GM12878 (cell line): ENCODE measurements around the gene SERPINE1. TPM values are rescaled to one million over a fixed set of nuclear protein-coding genes. Genes with fewer than 3 reads are reported as not detected.

Experiments used
- ATAC-seq: fragments of 200-7000 bp; cut with Tn5 transposase; 3 replicates; pipeline ENCODE4 v1.9.1; 2020; ENCODE audit warnings: mild to moderate bottlenecking, moderate library complexity
- BruUV-seq: library from RNA; stranded (reverse); fragments of 400-500 nt; replicated peaks from 2 replicates; lab custom pipeline; 2021; lab: Mats Ljungman, UMichigan
- CTCF ChIA-PET: fragments of 300-600 bp; sonication (Branson Sonifier 250); formaldehyde crosslinking; extraction: SDS; loops from one replicate; lab custom pipeline; 2021; ENCODE audit warnings: inconsistent platforms; lab: Yijun Ruan, JAX
- POLR2A ChIA-PET: fragments of 350-600 bp; formaldehyde crosslinking; extraction: SDS; loops from one replicate; lab custom pipeline; 2021; ENCODE audit warnings: inconsistent platforms; lab: Charles Lee
- RAD21 ChIA-PET: fragments of 300-600 bp; sonication (Branson Sonifier 250); formaldehyde crosslinking; loops from one replicate; lab custom pipeline; 2023; ENCODE audit warnings: antibody characterized with exemption; ENCODE audit not compliant: unreplicated experiment; lab: Charles Lee
- SMC1A ChIA-PET: fragments of 300-600 bp; sonication (Branson Sonifier 250); formaldehyde crosslinking; loops from one replicate; lab custom pipeline; 2023; ENCODE audit not compliant: unreplicated experiment, uncharacterized antibody; lab: Charles Lee
- DNase-seq: peaks from one replicate; pipeline ENCODE4 v3.0.0-alpha.2; 2011; ENCODE audit warnings: low read depth, low spot score
- FAIRE-seq: peaks from 3 replicates; lab custom pipeline; 2011; peaks lifted over from hg19 to GRCh38; lab: Jason Lieb, UNC
- H2AFZ ChIP-seq: 2 replicates; pipeline ENCODE4 v1.6.0; 2011; ENCODE audit warnings: low read depth, low read length, control low read depth; ENCODE audit not compliant: control insufficient read depth
- H3K27ac ChIP-seq: 2 replicates; pipeline ENCODE4 v1.5.1; 2011; ENCODE audit warnings: control low read depth; ENCODE audit not compliant: control insufficient read depth, insufficient read depth
- H3K27me3 ChIP-seq, 2 experiments: replicated peaks in 1 of 2; 2 replicates each; pipeline versions ENCODE4 v1.6.0 to v1.6.1; 2011; ENCODE audit warnings: low read length in 1 of 2; ENCODE audit not compliant: control insufficient read depth in 2 of 2, insufficient read depth in 2 of 2
- H3K36me3 ChIP-seq, 2 experiments: 2 replicates each; pipeline ENCODE4 v1.5.1; 2011; ENCODE audit warnings: low read length in 1 of 2; ENCODE audit not compliant: control insufficient read depth in 2 of 2, insufficient read depth in 2 of 2
- H3K4me1 ChIP-seq: 2 replicates; pipeline ENCODE4 v1.6.1; 2011; ENCODE audit warnings: mild to moderate bottlenecking, low read length, moderate library complexity, mixed read lengths; ENCODE audit not compliant: control insufficient read depth, insufficient read depth
- H3K4me2 ChIP-seq: 2 replicates; pipeline ENCODE4 v1.6.0; 2011; ENCODE audit warnings: control low read depth; ENCODE audit not compliant: control insufficient read depth, insufficient read depth
- H3K4me3 ChIP-seq: fragments of 200-600 bp; sonication (generic); 2 replicates; pipeline ENCODE4 v1.5.1; 2016
- H3K79me2 ChIP-seq: 2 replicates; pipeline ENCODE4 v1.6.0; 2011; ENCODE audit warnings: low read length; ENCODE audit not compliant: control insufficient read depth, insufficient read depth
- H3K9ac ChIP-seq: 2 replicates; pipeline ENCODE4 v1.8.0; 2011; ENCODE audit warnings: low read length, control low read depth, mixed read lengths; ENCODE audit not compliant: control insufficient read depth, insufficient read depth
- H3K9me3 ChIP-seq: replicated peaks from 3 replicates; pipeline ENCODE4 v1.5.1; 2011; ENCODE audit warnings: mild to moderate bottlenecking, low read length; ENCODE audit not compliant: control insufficient read depth, insufficient read depth
- H4K20me1 ChIP-seq: 2 replicates; pipeline ENCODE4 v1.6.0; 2011; ENCODE audit not compliant: control insufficient read depth, insufficient read depth
- CTCF ChIP-seq, 3 experiments: IDR thresholded peaks in 2 of 3; conservative IDR thresholded peaks in 1 of 3; 2 replicates each; pipeline ENCODE4 v1.5.1; 2011; ENCODE audit warnings: low read depth in 3 of 3, low read length in 3 of 3, mild to moderate bottlenecking in 3 of 3, control low read depth in 2 of 3, moderate library complexity in 2 of 3, inconsistent platforms in 1 of 3, mixed read lengths in 1 of 3; ENCODE audit not compliant: control insufficient read depth in 2 of 3, insufficient read depth in 1 of 3; ENCODE audit errors: extremely low read depth in 1 of 3
- HDAC2 ChIP-seq: fragments of 200-600 bp; sonication (generic); IDR thresholded peaks from 2 replicates; pipeline ENCODE4 v1.6.1; 2017
- WGBS: methylation state at CpG from one replicate; pipeline ENCODE4 v1.1.6; 2016; ENCODE audit warnings: low lambda C conversion rate; ENCODE audit not compliant: insufficient replicate concordance, insufficient coverage; ENCODE audit errors: missing lambda C conversion rate; 5-methylcytosine and 5-hydroxymethylcytosine counted together
- in situ Hi-C: fragments of 300-500 bp; cut with MboI; formaldehyde crosslinking; loops from 9 replicates; pipeline ENCODE4 v1.14.3; 2018; ENCODE audit warnings: mixed read lengths
- intact Hi-C: fragments of 100-400 bp; cut with micrococcal nuclease; formaldehyde crosslinking; loops from one replicate; pipeline ENCODE4 v1.14.2; 2022; ENCODE audit not compliant: unreplicated experiment
- polyA plus RNA-seq, 11 experiments: library from polyadenylated mRNA; depleted of rRNA in 4 of 11; unstranded in 6 of 11; stranded (reverse) in 5 of 11; fragments of >200 nt; fragmentation: Nextera tagmentation in 4 of 11; fragmentation: Illumina TruSeq in 1 of 11; extraction: Ambion mirVana in 4 of 11; extraction: Trizol in 1 of 11; gene quantifications; 1 replicate in 1 of 11; 2 replicates in 10 of 11; pipeline versions ENCODE4 v1.2.1 to v1.2.3, GENCODE V29; 2011 to 2016; ENCODE audit warnings: inconsistent platforms in 2 of 11, missing spikeins in 2 of 11, low read depth in 1 of 11
- total RNA-seq, 4 experiments: library from RNA; depleted of rRNA in 3 of 4; stranded (reverse); fragments of >200 nt in 3 of 4; fragmentation: Illumina TruSeq in 1 of 4; extraction: Trizol in 1 of 4; gene quantifications; 2 replicates each; pipeline versions ENCODE4 v1.2.1 to v1.2.3, GENCODE V29; 2013 to 2021

SERPINE1 gene
- total and polyA plus RNA-seq, 10 of the 15 experiments (the other 5 are each of a cell fraction or from before 2014, with no cell fraction given), result 0.20 to 2.4 (median 0.44) TPM

- ATAC-seq (no peak), DNase-seq (no peak)
- Histone ChIP-seq H2AFZ (no peak overlapping the region), H3K79me2 (peaks cover 9% of the 10 kb centered on the region), H3K27ac (no peak overlapping the region), H3K4me2 (no peak overlapping the region)
- CTCF ChIA-PET, result interaction anchor here (1.0 to 7.8 kb wide), 7 partner anchors 9 to 62 kb away, joined by 3 to 112 read pairs (median 4); partner anchors contain the start of genes SERPINE1, VGF and ZNHIT1
- intact Hi-C loops, result no loop called here
- TF ChIP-seq HDAC2, result no peak
- peak in 1 of 3 experiments; percentile 20; a peak in 1 of 6 replicates for TF ChIP-seq CTCF (IDR thresholded peaks at IDR 0.05 in 2 of 3, conservative IDR thresholded peaks at IDR 0.05 in 1 of 3; ENCODE audit: control insufficient read depth in 2 of 3, extremely low read depth in 1 of 3, insufficient read depth in 1 of 3, low read depth in 3 of 3, low read length in 3 of 3)
- TF ChIP-seq, all 136 proteins: peak for 1
- ChIA-PET POLR2A (interaction anchor here (1.5 to 2.0 kb wide), 2 partner anchors 9 to 14 kb away, joined by 5 read pairs; partner anchors contain the start of gene VGF), RAD21 (interaction anchor here (0.6 to 3.0 kb wide), 2 partner anchors 10 to 12 kb away, joined by 3 to 20 read pairs; no protein-coding TSS in a partner anchor), SMC1A (interaction anchor here (1.0 to 2.3 kb wide), 3 partner anchors 12 to 36 kb away, joined by 3 to 10 read pairs (median 3); no protein-coding TSS in a partner anchor)
- peaks cover 5 to 7% of the 10 kb centered on the region in 2 experiments for H3K36me3 ChIP-seq
- H3K27me3 ChIP-seq, result no peaks in the 10 kb centered on the region
- no peak overlapping the region for H3K9ac ChIP-seq
- H3K9me3 ChIP-seq, result no peaks in the 10 kb centered on the region
- H4K20me1 ChIP-seq, result no peaks in the 10 kb centered on the region
- no peak for FAIRE-seq
- H3K4me3 ChIP-seq, result no peak overlapping the region
- in situ Hi-C loops, result no loop called here
- BruUV-seq, result no TSS peak
- H3K4me1 ChIP-seq, result peaks cover 3% of the 10 kb centered on the region; the same call in 1 of the 2 replicates
- 91% methylated on average over 6 of the region's 6 CpGs for WGBS
These were observed 29.4 kb downstream of the SERPINE1 start for GRCh38 chr7:101156277-101156676.
